HL-60/S4 (cell line): ENCODE data around the gene ZBTB7C.

Source experiments
- in situ Hi-C: fragments of 300-500 bp; cut with MboI; formaldehyde crosslinking; loops from 2 replicates; pipeline ENCODE4 v1.14.3; 2022; ENCODE audit warnings: low sequenced_read_pairs

ZBTB7C gene

GRCh38 chr18:47987388-47987699, 421.8 kb downstream of the ZBTB7C start:
- in situ Hi-C loops, result no loop called here

- in situ Hi-C loops, result no loop called here
These were observed 422.4 kb downstream of the ZBTB7C start for GRCh38 chr18:47986620-47987387.

- in situ Hi-C loops, result no loop called here
These were observed 423.3 kb downstream of the ZBTB7C start for GRCh38 chr18:47985866-47986265.

- in situ Hi-C loops, result no loop called here
These were observed 424.2 kb downstream of the ZBTB7C start for GRCh38 chr18:47984991-47985390.

- in situ Hi-C loops, result no loop called here
These were observed 425.2 kb downstream of the ZBTB7C start for GRCh38 chr18:47983946-47984345.

GRCh38 chr18:47983055-47983454, 426.1 kb downstream of the ZBTB7C start:
- in situ Hi-C loops, result no loop called here

GRCh38 chr18:47981830-47982229, 427.4 kb downstream of the ZBTB7C start:
- in situ Hi-C loops, result no loop called here

GRCh38 chr18:47981320-47981719, 427.9 kb downstream of the ZBTB7C start:
- in situ Hi-C loops, result no loop called here

- in situ Hi-C loops, result no loop called here
These were observed 429.5 kb downstream of the ZBTB7C start for GRCh38 chr18:47979611-47980200.

GRCh38 chr18:47978603-47979002, 430.6 kb downstream of the ZBTB7C start:
- in situ Hi-C loops, result no loop called here

GRCh38 chr18:47978141-47978540, 431.0 kb downstream of the ZBTB7C start:
- in situ Hi-C loops, result no loop called here
